ENCODE data around the gene ABCC3.

GRCh38 chr17:50737118-50737698 lies 102.5 kb downstream of the ABCC3 start:
- no peak for TF ChIP-seq CTCF (IDR thresholded peaks at IDR 0.05)
- no peak for TF ChIP-seq POLR2A (IDR thresholded peaks at IDR 0.05)

Data from Peyer's patch (tissue), 4 donors.